Lung microvascular endothelial cell (primary cell): Measurements from ENCODE around the gene C1orf74. TPM values are rescaled to one million over a fixed set of nuclear protein-coding genes. Genes with fewer than 3 reads are reported as not detected.

Experiments
- DNase-seq, 2 donors: peaks; one replicate each; pipeline versions ENCODE4 v3.0.0 to v3.0.0-alpha.2; 2010; ENCODE audit warnings: low read depth in 2 of 2
- total RNA-seq: library from RNA; depleted of rRNA; stranded (reverse); fragments of >200 nt; gene quantifications from 2 replicates; pipeline ENCODE4 v1.2.1, GENCODE V29; 2014

Gene C1orf74
- total RNA-seq, 1 donor from 2014 or later = 1.4 TPM

GRCh38 chr1:209772126-209772525 lies 12.2 kb downstream of the C1orf74 start:
- DNase-seq = no peak

- no peak for DNase-seq
Measured at GRCh38 chr1:209770636-209771415, 13.5 kb downstream of the C1orf74 start.

DNA sequence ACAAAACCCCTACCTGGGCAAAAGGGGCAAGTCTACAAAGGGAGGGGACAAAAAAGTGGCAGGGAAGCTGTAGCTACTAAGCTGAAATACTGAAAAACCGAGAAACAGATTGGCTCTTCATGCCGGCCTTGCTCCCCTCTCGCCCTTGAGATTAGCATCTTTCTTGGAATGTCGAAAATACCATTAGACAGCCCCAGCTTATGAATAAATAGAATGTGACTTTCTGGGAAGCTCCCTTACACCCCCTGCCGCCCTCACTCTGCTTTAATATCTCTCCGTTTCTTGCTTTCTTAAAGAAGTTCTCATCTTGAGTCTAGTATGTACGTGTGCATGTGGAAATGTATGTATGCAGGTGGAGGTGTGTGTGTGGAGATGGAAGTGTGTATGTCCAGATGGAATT lies 14.4 kb downstream of the C1orf74 start:
- DNase-seq = no peak

- DNase-seq = peak; percentile 82 to 91
Measured at GRCh38 chr1:209769171-209769904, 15.0 kb downstream of the C1orf74 start.

- no peak for DNase-seq
Measured at GRCh38 chr1:209768354-209768774, 16.0 kb downstream of the C1orf74 start.

DNA sequence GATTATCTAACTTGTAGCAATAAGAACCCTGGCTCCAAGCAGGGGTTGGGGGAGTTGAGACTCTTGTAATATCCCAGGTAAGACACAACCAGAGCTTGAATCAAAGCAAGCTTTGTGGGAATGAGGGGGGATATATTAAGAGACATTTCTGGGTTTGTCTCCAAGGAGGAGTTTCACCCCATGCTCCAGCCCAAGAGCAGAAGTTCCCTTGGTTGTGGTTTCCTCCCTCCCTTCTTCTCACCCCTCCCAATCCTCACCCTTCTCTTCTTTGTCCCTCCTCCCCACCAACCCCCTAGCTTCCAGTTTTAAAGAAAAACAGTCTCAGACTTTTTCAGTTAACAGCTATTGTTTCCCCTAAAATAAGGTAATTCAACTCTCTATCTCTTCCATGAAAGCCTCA lies 16.7 kb downstream of the C1orf74 start:
- no peak for DNase-seq

GRCh38 chr1:209767096-209767495 lies 17.3 kb downstream of the C1orf74 start:
- no peak for DNase-seq

DNA sequence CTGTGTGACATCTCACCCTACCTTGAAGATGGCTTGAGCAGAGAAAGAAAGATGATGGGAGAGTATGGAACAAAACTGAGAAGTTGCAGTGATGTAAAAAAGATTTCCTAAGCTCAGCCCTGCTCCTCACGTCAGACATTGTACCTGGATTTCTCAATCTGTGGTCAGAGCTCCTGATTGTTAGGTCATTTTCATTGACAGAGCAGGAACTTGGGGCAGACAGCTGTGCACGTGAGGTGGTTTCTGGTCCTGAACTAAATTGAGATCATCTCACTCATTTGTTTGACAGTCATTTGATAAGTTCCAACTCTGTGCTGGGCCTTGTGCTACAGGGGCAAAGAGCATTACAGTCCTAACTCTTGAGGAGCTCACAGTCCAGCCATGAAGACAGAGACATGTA lies 18.3 kb downstream of the C1orf74 start:
- no peak for DNase-seq

DNA sequence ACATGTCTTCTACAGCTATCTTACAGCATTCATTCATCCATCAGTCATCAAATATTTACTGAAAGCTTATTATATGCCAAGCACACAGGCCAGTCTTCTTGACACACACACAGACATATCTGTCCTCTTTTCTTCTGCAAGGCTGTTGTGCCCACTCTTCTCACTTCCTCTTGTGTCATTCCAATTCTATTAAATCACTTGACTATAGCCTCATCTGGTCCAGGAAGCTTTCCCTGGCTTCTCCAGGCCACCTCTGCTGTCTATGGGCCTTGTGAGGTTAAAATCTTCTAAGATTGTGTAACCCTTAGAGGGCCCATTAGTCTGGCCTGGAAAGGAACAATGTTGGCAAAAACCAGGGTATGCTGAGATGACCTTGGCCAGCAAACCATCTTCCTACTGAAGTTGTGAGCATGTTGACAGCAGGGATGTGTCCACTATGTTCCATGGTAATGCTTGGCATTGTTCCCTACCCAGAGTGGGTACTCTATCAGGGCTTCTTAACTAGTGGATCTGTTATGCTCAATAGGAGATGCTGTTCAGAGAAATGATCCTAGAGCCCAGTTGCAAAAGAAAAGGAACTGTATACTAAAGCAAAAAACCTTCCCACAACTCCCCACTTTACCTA lies 23.2 kb downstream of the C1orf74 start:
- no peak for DNase-seq

DNA sequence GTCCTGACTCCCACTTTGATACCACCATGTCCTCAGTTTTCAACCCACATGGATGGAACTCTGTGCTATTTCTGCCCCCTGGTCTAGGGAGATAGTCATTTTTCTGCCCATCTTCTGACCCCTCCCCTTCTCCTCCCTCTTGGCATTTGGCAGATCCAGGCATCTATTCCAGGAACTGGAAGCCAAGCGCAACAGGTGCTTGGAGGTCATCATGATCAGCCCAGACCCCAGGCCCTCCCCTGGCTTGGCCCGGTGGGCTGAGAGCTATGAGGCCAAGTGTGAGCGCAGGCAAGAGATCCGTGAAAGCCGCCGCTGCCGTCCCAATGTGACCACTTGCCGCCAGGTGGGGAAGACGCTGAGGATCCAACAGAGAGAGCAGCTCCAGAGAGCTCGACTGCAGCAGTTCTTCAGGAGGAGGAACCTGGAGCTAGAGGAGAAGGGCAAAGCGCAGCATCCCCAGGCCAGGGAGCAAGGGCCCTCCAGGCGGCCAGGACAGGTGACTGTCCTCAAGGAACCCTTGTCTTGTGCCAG lies 24.5 kb downstream of the C1orf74 start:
- DNase-seq = no peak

DNA sequence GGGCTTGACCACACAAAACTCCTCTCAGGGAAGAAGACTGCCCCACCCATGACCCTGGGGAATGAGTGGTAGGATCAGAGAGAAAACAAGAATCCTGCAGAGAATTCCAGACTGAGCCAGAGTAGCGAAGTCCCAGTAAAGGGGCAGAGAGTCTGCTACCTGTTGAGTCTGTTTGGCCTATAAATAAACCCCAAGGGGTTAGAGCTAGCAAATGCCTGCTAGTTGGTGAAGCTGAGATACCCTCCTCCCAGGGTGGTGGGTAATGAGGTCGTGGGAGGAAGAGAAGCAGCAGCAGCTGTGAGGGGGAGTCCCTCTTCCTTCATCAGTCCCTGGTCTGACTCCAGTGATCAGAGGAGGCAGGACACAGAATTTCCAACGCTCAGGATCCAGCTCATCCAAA lies 26.0 kb downstream of the C1orf74 start:
- no peak for DNase-seq

- peak; percentile 16 to 36 for DNase-seq
Measured at GRCh38 chr1:209756615-209757445, 27.5 kb downstream of the C1orf74 start.

GRCh38 chr1:209755926-209756614 lies 28.3 kb downstream of the C1orf74 start, which contains the start of gene TRAF3IP3:
TRAF3IP3 (plus strand) TSS chr1:209756053; CDS start chr1:209760040, 3,987 bp downstream.
- no peak for DNase-seq

- no peak for DNase-seq
Measured at GRCh38 chr1:209755256-209755655, 29.1 kb downstream of the C1orf74 start.

DNA sequence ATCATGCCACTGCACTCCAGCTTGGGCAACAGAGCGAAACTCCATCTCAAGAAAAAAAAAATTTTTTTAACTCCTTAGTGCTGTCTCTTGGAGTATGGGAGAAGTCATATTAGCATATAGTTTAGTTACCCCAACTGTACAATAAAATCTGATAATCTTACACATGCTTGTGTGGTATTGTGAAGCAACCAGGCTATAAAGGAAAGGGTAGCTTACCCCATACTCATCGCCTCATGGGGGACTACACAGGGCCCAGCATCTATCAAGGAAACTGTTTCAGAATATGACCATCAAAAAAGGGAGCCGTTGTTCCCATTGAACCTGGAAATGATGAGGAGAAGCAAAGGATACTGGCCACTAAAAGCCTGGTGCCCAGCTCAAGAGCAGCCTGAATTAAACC lies 31.5 kb downstream of the C1orf74 start:
- DNase-seq = no peak

DNA sequence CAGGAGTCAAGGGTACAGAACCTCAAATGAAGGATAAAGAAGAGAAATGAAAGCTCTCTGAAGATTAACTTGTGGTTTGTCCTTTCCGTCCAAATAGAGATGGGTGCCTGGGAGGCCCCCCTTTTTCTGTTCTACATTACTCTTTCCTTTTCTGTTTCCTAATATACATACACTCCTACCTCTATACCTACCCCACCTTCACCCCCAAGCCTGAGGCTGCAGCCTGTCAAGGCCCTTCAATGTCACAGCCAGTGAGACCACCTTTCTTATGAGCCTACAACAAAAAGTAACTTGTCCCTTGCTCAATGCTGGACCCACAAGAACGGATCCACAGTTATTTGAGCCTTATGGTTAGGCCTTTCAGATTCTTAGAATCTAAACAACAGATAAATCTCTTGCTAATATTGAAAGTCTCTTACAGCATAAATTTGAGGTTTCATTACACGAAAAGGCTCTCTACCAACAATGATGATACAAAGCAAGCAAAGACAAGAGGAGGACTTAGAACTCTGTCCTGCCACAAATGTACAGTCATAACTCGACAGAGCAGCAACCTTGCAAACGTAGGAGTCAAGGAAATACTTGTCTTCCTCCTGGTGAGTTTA lies 32.6 kb downstream of the C1orf74 start:
- DNase-seq = no peak

DNA sequence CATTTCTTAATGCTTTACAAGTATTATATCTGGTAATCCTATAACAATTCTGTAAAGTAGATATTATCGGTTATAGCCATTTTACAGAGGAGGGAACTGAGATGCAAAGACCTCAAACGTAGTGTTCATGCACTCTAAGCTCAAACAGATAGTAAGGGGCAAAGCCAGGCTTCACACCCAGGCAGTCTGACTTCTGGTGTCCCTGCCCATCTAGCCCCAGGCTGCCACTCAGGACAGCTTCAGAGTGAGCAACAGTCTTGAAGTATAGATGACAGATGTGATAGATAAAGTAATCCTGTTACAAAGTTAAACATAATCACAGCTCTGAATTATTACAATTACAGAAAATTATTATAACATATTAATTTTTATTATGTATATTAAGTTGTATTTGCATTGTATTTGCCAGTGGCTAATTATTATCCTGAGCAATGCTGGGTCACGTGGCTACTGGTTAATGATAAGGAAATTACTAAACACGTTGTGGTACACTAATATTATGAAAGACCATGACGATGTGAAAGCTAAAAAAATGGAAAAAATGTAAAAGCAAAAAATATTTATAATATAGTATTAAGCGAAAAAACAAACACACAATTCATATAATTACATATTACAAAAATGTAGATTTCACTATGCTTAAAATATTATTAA lies 34.6 kb downstream of the C1orf74 start:
- DNase-seq = no peak

DNA sequence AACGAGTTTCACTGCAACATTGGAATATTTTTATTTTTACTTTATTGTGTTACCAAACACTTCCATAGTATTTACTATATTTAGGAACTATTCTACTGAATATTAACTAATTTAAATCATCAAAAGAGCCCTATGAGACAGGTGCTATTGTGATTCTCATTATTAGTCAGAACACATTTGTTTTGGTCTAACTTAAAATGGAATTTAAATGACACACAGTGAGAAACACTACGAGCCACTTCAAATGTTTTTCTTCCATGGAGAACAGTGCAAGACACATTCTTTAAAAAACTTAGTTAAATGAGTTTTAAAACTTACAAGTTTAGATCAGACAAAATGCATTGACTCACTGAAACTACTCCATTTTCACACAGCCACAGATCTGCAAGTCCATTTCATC lies 35.2 kb downstream of the C1orf74 start:
- no peak for DNase-seq

DNA sequence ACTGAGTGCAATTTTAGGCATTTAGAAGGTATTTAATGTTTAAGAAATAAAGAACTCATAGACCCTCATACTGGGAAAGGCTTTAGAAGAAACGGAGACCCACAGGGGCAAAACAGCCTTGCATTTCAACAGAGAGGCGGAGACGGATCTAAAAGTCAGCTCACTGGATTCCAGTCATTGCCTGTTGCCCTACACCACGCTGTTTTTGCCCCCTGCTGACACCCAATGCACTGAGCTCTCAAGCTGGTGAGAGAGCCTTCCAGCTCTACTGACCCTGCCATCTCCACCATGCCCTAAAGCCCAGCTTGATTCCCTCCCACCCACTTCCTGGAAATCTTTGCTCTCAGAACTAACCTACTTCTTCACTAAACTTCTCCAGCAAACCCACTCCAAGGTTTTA lies 35.7 kb downstream of the C1orf74 start:
- no peak for DNase-seq
